HEK293 (cell line): ENCODE data around the gene INPP5B.

Experiments used
- CTCF ChIA-PET: fragments of 350-600 bp; formaldehyde crosslinking; extraction: SDS; loops from one replicate; lab custom pipeline; 2021; ENCODE audit warnings: antibody characterized with exemption; lab: Yijun Ruan, JAX
- POLR2A ChIA-PET: fragments of 300-600 bp; formaldehyde crosslinking; extraction: SDS; loops from one replicate; lab custom pipeline; 2020; ENCODE audit warnings: antibody characterized with exemption, inconsistent platforms; lab: Yijun Ruan, JAX
- H3K27ac ChIP-seq: fragments of 200-500 bp; sonication (Bioruptor generic); 2 replicates; pipeline ENCODE4 v1.5.1; 2014; ENCODE audit warnings: low read depth, low read length, control low read depth, inconsistent platforms; ENCODE audit errors: extremely low read depth
- H3K36me3 ChIP-seq, 2 experiments: fragments of 200-500 bp in 1 of 2; sonication (Bioruptor generic) in 1 of 2; 1 replicate in 1 of 2; 2 replicates in 1 of 2; pipeline ENCODE4 v1.5.1; 2014 to 2017; ENCODE audit warnings: inconsistent platforms in 2 of 2, low read length in 2 of 2; ENCODE audit not compliant: control insufficient read depth in 2 of 2, insufficient read depth in 1 of 2
- H3K4me1 ChIP-seq: fragments of 200-500 bp; sonication (Bioruptor generic); 2 replicates; pipeline ENCODE4 v1.5.1; 2014; ENCODE audit warnings: mild to moderate bottlenecking, low read length, inconsistent platforms; ENCODE audit not compliant: control insufficient read depth, insufficient read depth
- H3K4me3 ChIP-seq: 2 replicates; pipeline ENCODE4 v1.5.1; 2011; ENCODE audit warnings: low read depth, mild to moderate bottlenecking, control low read depth, low read length, moderate library complexity
- H3K9me3 ChIP-seq: fragments of 200-500 bp; sonication (Bioruptor generic); 2 replicates; pipeline ENCODE4 v1.5.1; 2014; ENCODE audit warnings: low read depth, low read length, inconsistent platforms; ENCODE audit not compliant: control insufficient read depth, insufficient read depth
- HOXD13 ChIP-seq: sonication (generic); formaldehyde crosslinking; IDR thresholded peaks from 2 replicates; pipeline ENCODE4 v1.8.0; 2022; ENCODE audit warnings: missing genetic modification reagents, borderline replicate concordance
- MZF1 ChIP-seq: fragments of 450-650 bp; formaldehyde crosslinking; IDR thresholded peaks from 2 replicates; pipeline ENCODE4 v1.5.1; 2017; ENCODE audit warnings: missing biosample characterization, missing genetic modification characterization, borderline replicate concordance
- PRDM1 ChIP-seq: fragments of 450-650 bp; formaldehyde crosslinking; IDR thresholded peaks from 2 replicates; pipeline ENCODE4; 2016; ENCODE audit warnings: missing biosample characterization, missing genetic modification characterization
- WT1 ChIP-seq: fragments of 450-650 bp; formaldehyde crosslinking; IDR thresholded peaks from 2 replicates; pipeline ENCODE4 v1.5.1; 2016; ENCODE audit warnings: missing biosample characterization, missing genetic modification characterization
- ZFP41 ChIP-seq: fragments of 450-650 bp; formaldehyde crosslinking; IDR thresholded peaks from 2 replicates; pipeline ENCODE4 v1.5.1; 2016; ENCODE audit warnings: missing biosample characterization, missing genetic modification characterization, borderline replicate concordance
- ZNF132 ChIP-seq: fragments of 450-650 bp; formaldehyde crosslinking; IDR thresholded peaks from 2 replicates; pipeline ENCODE4 v1.5.1; 2017; ENCODE audit warnings: missing biosample characterization, missing genetic modification characterization, borderline replicate concordance
- ZNF133 ChIP-seq: fragments of 450-650 bp; formaldehyde crosslinking; IDR thresholded peaks from 2 replicates; pipeline ENCODE4 v1.5.1; 2016; ENCODE audit warnings: missing biosample characterization, missing genetic modification characterization
- ZNF174 ChIP-seq: fragments of 450-650 bp; formaldehyde crosslinking; IDR thresholded peaks from 2 replicates; pipeline ENCODE4 v1.5.0; 2017; ENCODE audit warnings: missing biosample characterization, mild to moderate bottlenecking, missing genetic modification characterization
- ZNF19 ChIP-seq: fragments of 450-650 bp; formaldehyde crosslinking; IDR thresholded peaks from 2 replicates; pipeline ENCODE4; 2016; ENCODE audit warnings: missing biosample characterization, missing genetic modification characterization, low read depth
- ZNF211 ChIP-seq: fragments of 450-650 bp; formaldehyde crosslinking; IDR thresholded peaks from 2 replicates; pipeline ENCODE4 v1.5.1; 2016; ENCODE audit warnings: low read depth, missing biosample characterization, missing genetic modification characterization
- ZNF292 ChIP-seq: fragments of 450-650 bp; formaldehyde crosslinking; IDR thresholded peaks from 2 replicates; pipeline ENCODE4 v1.5.1; 2016; ENCODE audit warnings: low read depth, missing biosample characterization, missing genetic modification characterization, borderline replicate concordance
- ZNF311 ChIP-seq: fragments of 450-650 bp; formaldehyde crosslinking; IDR thresholded peaks from 2 replicates; pipeline ENCODE4 v1.5.1; 2017; ENCODE audit warnings: missing biosample characterization, missing genetic modification characterization, borderline replicate concordance
- ZNF48 ChIP-seq: fragments of 450-650 bp; formaldehyde crosslinking; IDR thresholded peaks from 2 replicates; pipeline ENCODE4 v1.5.1; 2016; ENCODE audit warnings: missing biosample characterization, missing genetic modification characterization
- ZNF561 ChIP-seq: fragments of 450-650 bp; IDR thresholded peaks from 2 replicates; pipeline ENCODE4 v1.5.1; 2018; ENCODE audit warnings: missing biosample characterization, missing genetic modification characterization, borderline replicate concordance
- ZNF596 ChIP-seq: fragments of 450-650 bp; IDR thresholded peaks from 2 replicates; pipeline ENCODE4 v1.5.0; 2018; ENCODE audit warnings: missing biosample characterization, mild to moderate bottlenecking, missing genetic modification characterization, moderate library complexity
- ZNF654 ChIP-seq: fragments of 450-650 bp; formaldehyde crosslinking; IDR thresholded peaks from 2 replicates; pipeline ENCODE4 v1.5.1; 2016; ENCODE audit warnings: low read depth, missing biosample characterization, missing genetic modification characterization
- ZSCAN16 ChIP-seq: fragments of 450-650 bp; formaldehyde crosslinking; IDR thresholded peaks from 2 replicates; pipeline ENCODE4 v1.5.1; 2016; ENCODE audit warnings: missing biosample characterization, missing genetic modification characterization
- TF ChIP-seq, protein P1 (sequence below): fragments of 450-650 bp; formaldehyde crosslinking; IDR thresholded peaks from 2 replicates; pipeline ENCODE4 v1.5.1; 2017; ENCODE audit warnings: missing biosample characterization, missing genetic modification characterization
- TF ChIP-seq, protein P2 (sequence below): fragments of 450-650 bp; formaldehyde crosslinking; IDR thresholded peaks from 2 replicates; pipeline ENCODE4 v1.5.1; 2016; ENCODE audit warnings: missing biosample characterization, missing genetic modification characterization
- TF ChIP-seq, protein P3 (sequence below): sonication (generic); formaldehyde crosslinking; IDR thresholded peaks from 2 replicates; pipeline ENCODE4 v1.8.1; 2022; ENCODE audit warnings: mild to moderate bottlenecking, moderate library complexity, missing genetic modification reagents
- TF ChIP-seq, protein P4 (sequence below): fragments of 450-650 bp; formaldehyde crosslinking; IDR thresholded peaks from 2 replicates; pipeline ENCODE4 v1.5.1; 2017; ENCODE audit warnings: missing biosample characterization, missing genetic modification characterization
- TF ChIP-seq, protein P5 (sequence below): fragments of 450-650 bp; formaldehyde crosslinking; IDR thresholded peaks from 2 replicates; pipeline ENCODE4 v1.5.1; 2016; ENCODE audit warnings: missing biosample characterization, missing genetic modification characterization

INPP5B gene

DNA sequence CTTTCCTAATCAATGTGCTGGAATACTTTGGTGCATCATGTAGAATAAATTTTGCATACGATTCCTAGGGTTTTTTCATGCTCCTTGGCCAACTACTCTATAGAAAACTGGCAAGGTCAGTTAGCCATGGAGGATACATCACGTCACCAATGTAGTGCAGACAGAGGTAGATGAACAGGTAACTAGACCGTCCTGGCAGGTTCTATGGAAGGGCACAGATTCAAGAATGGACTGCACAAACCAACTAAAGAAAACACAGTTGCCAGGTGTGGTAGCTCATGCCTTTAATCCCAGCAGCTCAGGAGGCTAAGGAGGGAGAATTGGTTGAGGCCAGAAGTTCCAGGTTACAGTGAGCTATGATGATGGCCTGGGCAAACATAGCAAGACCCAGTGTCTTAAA is 97.4 kb downstream of the INPP5B start:
- Histone ChIP-seq H3K4me3 (no peak overlapping the region), H3K4me1 (no peaks in the 10 kb centered on the region), H3K9me3 (no peaks in the 10 kb centered on the region), H3K27ac (no peak overlapping the region), H3K36me3 (peaks cover 4 to 58% of the 10 kb centered on the region in 2 experiments; a peak in 2 of 3 replicates)
- TF ChIP-seq ZNF292 (tag by site-specific recombination) (no peak), ZNF561 (no peak)
- ChIA-PET CTCF (interaction anchor here (2.7 kb wide), 1 partner anchor 10 kb away, joined by 16 read pairs; the partner anchor contains the start of gene MTF1), POLR2A (interaction anchor here (0.6 to 2.7 kb wide), 2 partner anchors 10 to 26 kb away, joined by 3 to 14 read pairs; partner anchors contain the start of gene MTF1)

DNA sequence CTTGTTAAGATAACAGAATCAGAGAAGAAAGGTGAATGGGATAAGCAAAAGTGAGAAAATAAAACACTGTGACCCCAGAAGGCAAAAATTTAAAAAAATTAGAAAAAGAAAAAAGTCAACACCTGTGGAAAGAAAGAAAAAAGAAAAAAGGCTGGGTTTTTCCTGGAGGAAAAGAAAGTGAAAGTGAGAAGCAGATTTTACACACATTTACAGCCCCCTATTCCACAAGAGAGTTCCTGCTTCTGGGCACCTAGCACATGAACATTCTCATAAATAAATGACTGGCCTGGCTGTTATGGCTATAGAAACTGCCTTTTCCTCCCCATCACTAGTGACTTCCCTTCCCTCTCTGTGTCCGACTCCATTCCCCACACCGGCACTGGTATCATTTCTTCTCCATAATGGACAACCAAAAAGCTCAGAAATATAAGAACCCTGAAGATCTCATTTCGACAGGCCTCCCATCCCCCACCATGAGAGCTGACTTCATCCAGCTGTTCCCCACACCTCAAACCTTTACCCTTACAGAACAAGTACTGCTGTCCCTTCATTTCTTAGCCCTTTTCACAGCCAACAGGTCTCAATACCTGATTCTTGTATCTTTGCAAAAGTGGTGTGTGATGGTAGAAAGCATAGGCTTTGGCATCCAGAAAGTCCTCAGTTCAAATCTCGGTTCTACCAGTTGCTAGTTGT is 100.1 kb downstream of the INPP5B start:
- ChIA-PET CTCF (interaction anchor here (0.6 to 0.7 kb wide), 2 partner anchors 13 to 14 kb away, joined by 3 read pairs; partner anchors contain the start of gene MTF1), POLR2A (interaction anchor here (1.0 kb wide), 1 partner anchor 9 kb away, joined by 4 read pairs; no protein-coding TSS in a partner anchor)
- no peak overlapping the region for H3K27ac ChIP-seq
- TF ChIP-seq ZNF596 (no peak), ZSCAN16 (no peak), ZNF133 (tag by site-specific recombination) (no peak), ZNF48 (tag by site-specific recombination) (no peak), MZF1 (no peak), ZNF19 (no peak), ZFP41 (tag by site-specific recombination) (no peak), ZNF174 (tag by site-specific recombination) (no peak), ZNF311 (no peak), ZNF654 (tag by site-specific recombination) (no peak), WT1 (no peak), HOXD13 (no peak), ZNF211 (tag by site-specific recombination) (no peak), PRDM1 (tag by site-specific recombination) (peak; percentile 71)
- TF ChIP-seq, protein P1, sequence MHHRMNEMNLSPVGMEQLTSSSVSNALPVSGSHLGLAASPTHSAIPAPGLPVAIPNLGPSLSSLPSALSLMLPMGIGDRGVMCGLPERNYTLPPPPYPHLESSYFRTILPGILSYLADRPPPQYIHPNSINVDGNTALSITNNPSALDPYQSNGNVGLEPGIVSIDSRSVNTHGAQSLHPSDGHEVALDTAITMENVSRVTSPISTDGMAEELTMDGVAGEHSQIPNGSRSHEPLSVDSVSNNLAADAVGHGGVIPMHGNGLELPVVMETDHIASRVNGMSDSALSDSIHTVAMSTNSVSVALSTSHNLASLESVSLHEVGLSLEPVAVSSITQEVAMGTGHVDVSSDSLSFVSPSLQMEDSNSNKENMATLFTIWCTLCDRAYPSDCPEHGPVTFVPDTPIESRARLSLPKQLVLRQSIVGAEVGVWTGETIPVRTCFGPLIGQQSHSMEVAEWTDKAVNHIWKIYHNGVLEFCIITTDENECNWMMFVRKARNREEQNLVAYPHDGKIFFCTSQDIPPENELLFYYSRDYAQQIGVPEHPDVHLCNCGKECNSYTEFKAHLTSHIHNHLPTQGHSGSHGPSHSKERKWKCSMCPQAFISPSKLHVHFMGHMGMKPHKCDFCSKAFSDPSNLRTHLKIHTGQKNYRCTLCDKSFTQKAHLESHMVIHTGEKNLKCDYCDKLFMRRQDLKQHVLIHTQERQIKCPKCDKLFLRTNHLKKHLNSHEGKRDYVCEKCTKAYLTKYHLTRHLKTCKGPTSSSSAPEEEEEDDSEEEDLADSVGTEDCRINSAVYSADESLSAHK (tag by site-specific recombination), result peak; percentile 48; the same call in 1 of the 2 replicates
- TF ChIP-seq, protein P2, sequence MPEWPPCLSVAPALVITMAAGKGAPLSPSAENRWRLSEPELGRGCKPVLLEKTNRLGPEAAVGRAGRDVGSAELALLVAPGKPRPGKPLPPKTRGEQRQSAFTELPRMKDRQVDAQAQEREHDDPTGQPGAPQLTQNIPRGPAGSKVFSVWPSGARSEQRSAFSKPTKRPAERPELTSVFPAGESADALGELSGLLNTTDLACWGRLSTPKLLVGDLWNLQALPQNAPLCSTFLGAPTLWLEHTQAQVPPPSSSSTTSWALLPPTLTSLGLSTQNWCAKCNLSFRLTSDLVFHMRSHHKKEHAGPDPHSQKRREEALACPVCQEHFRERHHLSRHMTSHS, result no peak
- H3K36me3 ChIP-seq, result peaks cover 4 to 48% of the 10 kb centered on the region in 2 experiments; a peak in 2 of 3 replicates
- H3K4me3 ChIP-seq, result no peak overlapping the region
- H3K9me3 ChIP-seq, result no peaks in the 10 kb centered on the region
- H3K4me1 ChIP-seq, result no peaks in the 10 kb centered on the region

DNA sequence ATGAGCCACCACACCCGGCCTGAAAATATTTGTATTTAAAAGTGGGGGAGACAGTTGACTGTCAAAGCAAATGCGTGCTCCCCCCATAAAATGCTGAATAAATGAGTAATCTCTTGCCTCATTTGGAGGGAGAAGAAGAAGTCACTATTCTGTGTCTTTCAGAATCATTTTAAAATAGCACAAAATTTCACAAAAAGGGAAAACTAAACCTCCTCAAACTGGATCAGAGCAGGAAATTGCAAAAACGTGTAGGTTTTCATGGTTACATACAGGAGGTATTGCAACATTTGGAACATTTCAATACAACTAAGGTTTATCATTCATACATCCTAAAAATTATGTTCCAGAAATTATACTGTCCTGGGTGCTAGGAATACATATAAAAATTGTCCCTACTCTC is 101.1 kb downstream of the INPP5B start:
- Histone ChIP-seq H3K36me3 (peaks cover 4 to 53% of the 10 kb centered on the region in 2 experiments; a peak in 2 of 3 replicates), H3K9me3 (no peaks in the 10 kb centered on the region), H3K4me3 (no peak overlapping the region), H3K4me1 (no peaks in the 10 kb centered on the region), H3K27ac (no peak overlapping the region)
- ChIA-PET CTCF (interaction anchor here (0.7 kb wide), 1 partner anchor 14 kb away, joined by 3 read pairs; the partner anchor contains the start of gene MTF1), POLR2A (interaction anchor here (1.0 kb wide), 1 partner anchor 8 kb away, joined by 4 read pairs; no protein-coding TSS in a partner anchor)
- TF ChIP-seq, protein P3, sequence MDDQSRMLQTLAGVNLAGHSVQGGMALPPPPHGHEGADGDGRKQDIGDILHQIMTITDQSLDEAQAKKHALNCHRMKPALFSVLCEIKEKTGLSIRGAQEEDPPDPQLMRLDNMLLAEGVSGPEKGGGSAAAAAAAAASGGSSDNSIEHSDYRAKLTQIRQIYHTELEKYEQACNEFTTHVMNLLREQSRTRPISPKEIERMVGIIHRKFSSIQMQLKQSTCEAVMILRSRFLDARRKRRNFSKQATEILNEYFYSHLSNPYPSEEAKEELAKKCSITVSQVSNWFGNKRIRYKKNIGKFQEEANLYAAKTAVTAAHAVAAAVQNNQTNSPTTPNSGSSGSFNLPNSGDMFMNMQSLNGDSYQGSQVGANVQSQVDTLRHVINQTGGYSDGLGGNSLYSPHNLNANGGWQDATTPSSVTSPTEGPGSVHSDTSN (CRISPR knock-in tag), result no peak
- no peak for TF ChIP-seq ZNF132 (tag by site-specific recombination)
- TF ChIP-seq, protein P4, sequence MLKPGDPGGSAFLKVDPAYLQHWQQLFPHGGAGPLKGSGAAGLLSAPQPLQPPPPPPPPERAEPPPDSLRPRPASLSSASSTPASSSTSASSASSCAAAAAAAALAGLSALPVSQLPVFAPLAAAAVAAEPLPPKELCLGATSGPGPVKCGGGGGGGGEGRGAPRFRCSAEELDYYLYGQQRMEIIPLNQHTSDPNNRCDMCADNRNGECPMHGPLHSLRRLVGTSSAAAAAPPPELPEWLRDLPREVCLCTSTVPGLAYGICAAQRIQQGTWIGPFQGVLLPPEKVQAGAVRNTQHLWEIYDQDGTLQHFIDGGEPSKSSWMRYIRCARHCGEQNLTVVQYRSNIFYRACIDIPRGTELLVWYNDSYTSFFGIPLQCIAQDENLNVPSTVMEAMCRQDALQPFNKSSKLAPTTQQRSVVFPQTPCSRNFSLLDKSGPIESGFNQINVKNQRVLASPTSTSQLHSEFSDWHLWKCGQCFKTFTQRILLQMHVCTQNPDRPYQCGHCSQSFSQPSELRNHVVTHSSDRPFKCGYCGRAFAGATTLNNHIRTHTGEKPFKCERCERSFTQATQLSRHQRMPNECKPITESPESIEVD (tag by site-specific recombination), result no peak
- TF ChIP-seq, protein P5, sequence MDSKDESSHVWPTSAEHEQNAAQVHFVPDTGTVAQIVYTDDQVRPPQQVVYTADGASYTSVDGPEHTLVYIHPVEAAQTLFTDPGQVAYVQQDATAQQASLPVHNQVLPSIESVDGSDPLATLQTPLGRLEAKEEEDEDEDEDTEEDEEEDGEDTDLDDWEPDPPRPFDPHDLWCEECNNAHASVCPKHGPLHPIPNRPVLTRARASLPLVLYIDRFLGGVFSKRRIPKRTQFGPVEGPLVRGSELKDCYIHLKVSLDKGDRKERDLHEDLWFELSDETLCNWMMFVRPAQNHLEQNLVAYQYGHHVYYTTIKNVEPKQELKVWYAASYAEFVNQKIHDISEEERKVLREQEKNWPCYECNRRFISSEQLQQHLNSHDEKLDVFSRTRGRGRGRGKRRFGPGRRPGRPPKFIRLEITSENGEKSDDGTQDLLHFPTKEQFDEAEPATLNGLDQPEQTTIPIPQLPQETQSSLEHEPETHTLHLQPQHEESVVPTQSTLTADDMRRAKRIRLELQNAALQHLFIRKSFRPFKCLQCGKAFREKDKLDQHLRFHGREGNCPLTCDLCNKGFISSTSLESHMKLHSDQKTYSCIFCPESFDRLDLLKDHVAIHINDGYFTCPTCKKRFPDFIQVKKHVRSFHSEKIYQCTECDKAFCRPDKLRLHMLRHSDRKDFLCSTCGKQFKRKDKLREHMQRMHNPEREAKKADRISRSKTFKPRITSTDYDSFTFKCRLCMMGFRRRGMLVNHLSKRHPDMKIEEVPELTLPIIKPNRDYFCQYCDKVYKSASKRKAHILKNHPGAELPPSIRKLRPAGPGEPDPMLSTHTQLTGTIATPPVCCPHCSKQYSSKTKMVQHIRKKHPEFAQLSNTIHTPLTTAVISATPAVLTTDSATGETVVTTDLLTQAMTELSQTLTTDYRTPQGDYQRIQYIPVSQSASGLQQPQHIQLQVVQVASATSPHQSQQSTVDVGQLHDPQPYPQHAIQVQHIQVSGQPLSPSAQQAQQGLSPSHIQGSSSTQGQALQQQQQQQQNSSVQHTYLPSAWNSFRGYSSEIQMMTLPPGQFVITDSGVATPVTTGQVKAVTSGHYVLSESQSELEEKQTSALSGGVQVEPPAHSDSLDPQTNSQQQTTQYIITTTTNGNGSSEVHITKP (tag by site-specific recombination), result no peak
